A673 (cell line): Measurements from ENCODE around the gene LRTM1. TPM values are rescaled to one million over a fixed set of nuclear protein-coding genes. Genes with fewer than 3 reads are reported as not detected.

Experiments used
- BruUV-seq: library from RNA; stranded (reverse); fragments of 400-500 nt; replicated peaks from 2 replicates; lab custom pipeline; 2021; lab: Mats Ljungman, UMichigan
- CTCF ChIA-PET: fragments of 300-600 bp; sonication (Branson Sonifier 250); formaldehyde crosslinking; loops from one replicate; lab custom pipeline; 2022; ENCODE audit warnings: antibody characterized with exemption; lab: Charles Lee
- POLR2A ChIA-PET: fragments of 300-600 bp; sonication (Branson Sonifier 250); formaldehyde crosslinking; loops from one replicate; lab custom pipeline; 2022; ENCODE audit warnings: antibody characterized with exemption; ENCODE audit not compliant: low non-redundant PET; lab: Charles Lee
- DNase-seq: peaks from one replicate; pipeline ENCODE4 v3.0.0-alpha.2; 2015; ENCODE audit warnings: low spot score
- H3K27ac ChIP-seq: fragments of 200-600 bp; sonication (generic); 2 replicates; pipeline ENCODE4 v1.5.1; 2016; ENCODE audit warnings: mixed run types, low read depth, mild to moderate bottlenecking, mixed read lengths, antibody characterized with exemption, low read length; ENCODE audit not compliant: poor library complexity, severe bottlenecking
- H3K27me3 ChIP-seq: fragments of 200-600 bp; sonication (generic); replicated peaks from 2 replicates; pipeline ENCODE4 v1.6.1; 2017; ENCODE audit warnings: mixed run types, low read depth, mild to moderate bottlenecking, mixed read lengths, antibody characterized with exemption, low read length; ENCODE audit not compliant: insufficient read depth, poor library complexity
- H3K36me3 ChIP-seq: fragments of 200-600 bp; sonication (generic); 2 replicates; pipeline ENCODE4 v1.6.1; 2016; ENCODE audit warnings: mixed run types, mild to moderate bottlenecking, mixed read lengths, antibody characterized with exemption, low read length; ENCODE audit not compliant: insufficient read depth, poor library complexity, severe bottlenecking
- H3K4me1 ChIP-seq: fragments of 200-600 bp; sonication (generic); 2 replicates; pipeline ENCODE4 v1.6.1; 2017; ENCODE audit warnings: mixed run types, mild to moderate bottlenecking, mixed read lengths, antibody characterized with exemption, low read length; ENCODE audit not compliant: insufficient read depth, poor library complexity, severe bottlenecking
- H3K4me3 ChIP-seq: fragments of 200-600 bp; sonication (generic); 2 replicates; pipeline ENCODE4 v1.5.1; 2016; ENCODE audit warnings: low read depth, mixed run types, mild to moderate bottlenecking, mixed read lengths, low read length; ENCODE audit not compliant: poor library complexity, severe bottlenecking
- H3K9me3 ChIP-seq: fragments of 200-600 bp; sonication (generic); 2 replicates; pipeline ENCODE4 v1.6.1; 2016; ENCODE audit warnings: mixed run types, low read depth, mild to moderate bottlenecking, mixed read lengths, antibody characterized with exemption, low read length; ENCODE audit not compliant: poor library complexity, severe bottlenecking
- EZH2 ChIP-seq: fragments of 200-600 bp; sonication (generic); IDR thresholded peaks from 2 replicates; pipeline ENCODE4 v1.6.1; 2017; ENCODE audit warnings: borderline replicate concordance, low read depth, mild to moderate bottlenecking, mixed read lengths, antibody characterized with exemption, low read length; ENCODE audit not compliant: poor library complexity, severe bottlenecking
- intact Hi-C: fragments of 100-400 bp; cut with micrococcal nuclease; formaldehyde crosslinking; loops from one replicate; pipeline ENCODE4 v1.10.0; 2022; ENCODE audit not compliant: unreplicated experiment
- total RNA-seq: library from RNA; stranded (reverse); gene quantifications from 2 replicates; pipeline ENCODE4 v1.2.3, GENCODE V29; 2021
- TF ChIP-seq, protein P1 (sequence below): fragments of 300-800, 200-600 bp; sonication (generic); conservative IDR thresholded peaks from 2 replicates; pipeline ENCODE4 v1.5.1; 2017; ENCODE audit warnings: low read depth, mild to moderate bottlenecking, antibody characterized with exemption, low read length, moderate library complexity, mixed read lengths

LRTM1 gene
- total RNA-seq, 1 experiment from 2014 or later = not detected

DNA sequence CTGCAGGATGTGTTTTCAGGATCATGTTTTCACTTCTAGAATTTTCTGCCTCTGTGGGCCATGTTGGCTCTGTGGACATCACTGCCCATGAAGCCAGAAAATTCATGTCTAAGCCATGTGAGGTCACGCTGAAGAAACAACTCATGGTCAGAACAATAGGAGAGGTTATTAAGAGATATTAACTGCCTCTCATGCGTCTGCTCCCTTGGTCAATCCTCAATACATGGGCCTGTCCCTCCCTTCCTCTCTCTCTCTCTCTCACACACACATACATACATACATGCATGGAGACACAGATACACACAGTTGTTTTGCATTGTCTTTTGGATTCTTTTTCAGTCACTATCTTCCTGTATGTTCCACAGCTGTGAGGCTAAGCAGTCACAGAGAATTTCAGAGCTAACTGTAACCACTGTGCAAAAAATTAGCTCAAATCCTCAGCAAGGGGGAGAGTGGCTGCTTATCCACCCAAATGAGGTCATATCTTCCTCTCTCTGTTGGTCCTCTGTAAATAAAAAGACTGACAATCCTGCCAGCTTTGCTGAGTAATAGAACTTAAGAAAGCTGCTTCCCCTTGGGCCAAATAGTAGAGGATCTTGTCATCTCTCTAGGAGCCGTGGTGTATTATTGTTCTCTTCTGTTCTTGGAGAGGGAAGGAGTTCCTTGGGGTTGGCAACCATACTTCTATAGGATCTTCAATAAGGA lies 45.6 kb downstream of the LRTM1 start:
- H3K27ac ChIP-seq = no peak overlapping the region
- POLR2A ChIA-PET = no interaction called here

DNA sequence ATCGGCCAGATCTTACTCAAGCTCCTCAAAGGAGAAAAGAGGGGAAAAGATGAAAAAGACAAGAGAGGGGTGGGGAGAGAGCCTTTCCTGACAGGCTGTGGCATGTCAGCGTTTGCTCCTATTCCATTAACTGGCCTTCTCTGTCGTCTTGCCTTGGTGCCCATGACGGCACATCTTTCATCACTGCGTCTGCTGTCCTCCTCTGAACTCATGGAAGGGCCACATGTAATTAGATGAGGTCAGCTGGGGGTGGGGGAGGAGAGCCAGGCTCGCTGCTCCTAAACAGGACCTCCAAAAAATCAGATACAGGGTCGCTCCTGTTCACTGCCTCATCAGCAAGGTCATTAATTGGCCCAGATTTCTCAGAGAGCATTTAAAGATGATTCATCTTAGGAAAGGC lies 49.7 kb downstream of the LRTM1 start:
- H3K4me1 ChIP-seq = no peaks in the 10 kb centered on the region
- TF ChIP-seq, protein P1, sequence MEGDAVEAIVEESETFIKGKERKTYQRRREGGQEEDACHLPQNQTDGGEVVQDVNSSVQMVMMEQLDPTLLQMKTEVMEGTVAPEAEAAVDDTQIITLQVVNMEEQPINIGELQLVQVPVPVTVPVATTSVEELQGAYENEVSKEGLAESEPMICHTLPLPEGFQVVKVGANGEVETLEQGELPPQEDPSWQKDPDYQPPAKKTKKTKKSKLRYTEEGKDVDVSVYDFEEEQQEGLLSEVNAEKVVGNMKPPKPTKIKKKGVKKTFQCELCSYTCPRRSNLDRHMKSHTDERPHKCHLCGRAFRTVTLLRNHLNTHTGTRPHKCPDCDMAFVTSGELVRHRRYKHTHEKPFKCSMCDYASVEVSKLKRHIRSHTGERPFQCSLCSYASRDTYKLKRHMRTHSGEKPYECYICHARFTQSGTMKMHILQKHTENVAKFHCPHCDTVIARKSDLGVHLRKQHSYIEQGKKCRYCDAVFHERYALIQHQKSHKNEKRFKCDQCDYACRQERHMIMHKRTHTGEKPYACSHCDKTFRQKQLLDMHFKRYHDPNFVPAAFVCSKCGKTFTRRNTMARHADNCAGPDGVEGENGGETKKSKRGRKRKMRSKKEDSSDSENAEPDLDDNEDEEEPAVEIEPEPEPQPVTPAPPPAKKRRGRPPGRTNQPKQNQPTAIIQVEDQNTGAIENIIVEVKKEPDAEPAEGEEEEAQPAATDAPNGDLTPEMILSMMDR = no peak
- no peak for TF ChIP-seq EZH2
- POLR2A ChIA-PET = no interaction called here
- H3K4me3 ChIP-seq = no peak overlapping the region
- H3K36me3 ChIP-seq = no peaks in the 10 kb centered on the region
- no peak for DNase-seq
- no peak overlapping the region for H3K27ac ChIP-seq
- no peaks in the 10 kb centered on the region for H3K9me3 ChIP-seq
- intact Hi-C loops = no loop called here
- no peaks in the 10 kb centered on the region for H3K27me3 ChIP-seq
- BruUV-seq = no TSS peak
- CTCF ChIA-PET = no interaction called here

More for the DNA sequence above, 45.6 kb downstream of the LRTM1 start:
- Histone ChIP-seq H3K4me3 (no peak overlapping the region), H3K27me3 (no peaks in the 10 kb centered on the region), H3K4me1 (no peaks in the 10 kb centered on the region), H3K9me3 (no peaks in the 10 kb centered on the region), H3K36me3 (no peaks in the 10 kb centered on the region)
- CTCF ChIA-PET = no interaction called here
- intact Hi-C loops = no loop called here
- BruUV-seq = no TSS peak
- DNase-seq = no peak
- no peak for TF ChIP-seq EZH2

DNA sequence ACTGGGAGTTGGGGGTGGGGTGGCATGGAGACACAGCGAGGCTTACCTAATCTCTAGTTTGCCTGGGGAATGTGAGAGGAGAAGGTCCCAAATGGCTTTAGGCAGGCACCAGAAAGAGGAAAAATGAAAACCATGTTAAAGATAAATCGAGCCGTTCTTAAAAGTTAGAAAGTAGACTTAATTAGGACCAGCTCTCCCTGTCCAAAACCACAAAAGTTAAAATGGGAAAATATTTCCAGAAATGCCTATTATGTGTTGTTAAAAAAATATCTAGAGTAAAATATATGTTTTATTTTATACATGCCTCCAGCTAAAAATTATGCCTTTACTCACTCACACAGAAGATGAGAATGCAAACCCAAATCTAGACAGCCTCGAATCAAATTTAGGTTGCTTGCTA lies 50.1 kb downstream of the LRTM1 start:
- H3K27ac ChIP-seq = no peak overlapping the region
- intact Hi-C loops = no loop called here

DNA sequence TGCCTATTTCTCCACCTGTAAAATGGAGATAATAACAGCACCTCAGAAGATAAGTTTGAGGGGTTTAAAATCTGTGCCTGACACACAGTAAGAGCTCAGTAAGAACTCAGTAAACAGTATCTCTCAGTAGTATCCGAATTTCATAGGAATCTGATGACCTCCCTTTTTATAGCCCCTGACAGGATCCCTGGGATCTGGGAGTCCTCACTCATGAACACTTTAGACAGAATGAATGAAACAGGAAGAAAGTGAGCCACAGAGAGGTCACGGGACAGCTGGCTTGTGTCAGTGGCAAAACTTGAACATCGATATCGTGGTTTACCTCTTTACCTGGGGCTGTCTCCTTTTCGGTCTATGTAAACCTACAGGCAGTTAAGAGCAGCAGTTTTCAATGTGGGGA lies 51.2 kb downstream of the LRTM1 start:
- H3K27ac ChIP-seq = no peak overlapping the region
- no peaks in the 10 kb centered on the region for H3K27me3 ChIP-seq
- ChIA-PET CTCF (no interaction called here), POLR2A (no interaction called here)
- no peaks in the 10 kb centered on the region for H3K36me3 ChIP-seq
- no peak for DNase-seq
- H3K4me1 ChIP-seq = no peaks in the 10 kb centered on the region
- intact Hi-C loops = no loop called here
- H3K9me3 ChIP-seq = no peaks in the 10 kb centered on the region
- TF ChIP-seq, protein P1 = no peak
- TF ChIP-seq EZH2 = no peak
- no TSS peak for BruUV-seq
- no peak overlapping the region for H3K4me3 ChIP-seq

More for the DNA sequence above, 50.1 kb downstream of the LRTM1 start:
- Histone ChIP-seq H3K4me1 (no peaks in the 10 kb centered on the region), H3K36me3 (no peaks in the 10 kb centered on the region), H3K9me3 (no peaks in the 10 kb centered on the region), H3K4me3 (no peak overlapping the region), H3K27me3 (no peaks in the 10 kb centered on the region)
- ChIA-PET CTCF (no interaction called here), POLR2A (interaction anchor here (0.6 kb wide), 1 partner anchor 91 kb away, joined by 3 read pairs; no protein-coding TSS in a partner anchor)
- TF ChIP-seq EZH2 = no peak
- no TSS peak for BruUV-seq
- no peak for DNase-seq
